Stimulated activated CD4-positive, alpha-beta T cell treated with anti-CD3 and anti-CD28 coated beads, Interleukin-12 subunit alpha, Interleukin-12 subunit beta, amount 100 ng/mL, for 4 hours (primary cell): ENCODE data around the gene ABCC4.

Experiments used
- DNase-seq: peaks from one replicate; pipeline ENCODE4 v3.0.0-alpha.2; 2020

The ABCC4 gene

DNA sequence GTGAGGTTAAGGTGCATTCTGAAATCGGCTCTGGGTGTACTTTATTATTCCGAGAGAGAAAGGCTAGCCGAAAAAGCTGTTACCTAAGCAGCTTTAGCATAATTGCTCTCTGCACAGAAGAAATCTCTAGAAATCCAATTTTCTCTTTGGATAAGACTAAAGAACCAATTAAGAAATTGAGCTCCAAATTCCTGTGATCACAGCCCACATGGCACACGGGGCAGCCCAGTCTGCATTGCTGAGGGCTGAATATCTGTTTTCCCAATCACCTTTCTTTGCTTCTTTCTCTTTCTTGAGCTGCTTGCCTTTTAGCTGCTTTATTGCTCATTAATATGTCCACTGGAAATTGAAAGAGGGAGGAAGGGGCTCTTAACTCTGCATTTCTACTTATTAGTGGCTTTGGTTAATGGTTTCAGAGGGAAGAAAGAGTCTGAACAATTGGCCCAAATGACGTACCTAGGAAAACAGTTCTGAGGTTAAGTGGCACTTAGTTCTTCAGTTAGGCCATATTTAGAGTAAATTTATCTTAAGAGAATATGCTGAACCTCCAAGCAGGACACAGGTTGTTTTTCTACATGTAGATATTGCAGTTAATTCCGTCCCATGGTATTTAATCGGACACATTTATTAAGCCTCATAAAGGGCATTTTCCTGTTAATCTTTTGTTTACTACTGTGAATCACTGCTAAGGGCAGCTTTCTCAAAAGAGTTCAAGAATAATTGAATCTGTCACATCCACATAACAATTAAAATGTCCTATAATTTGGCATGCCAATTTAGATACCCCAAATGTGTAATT lies 265.7 kb downstream of the ABCC4 start:
- DNase-seq: no peak

GRCh38 chr13:95033890-95034289 lies 267.4 kb downstream of the ABCC4 start:
- DNase-seq: no peak

GRCh38 chr13:95032121-95032520 lies 269.1 kb downstream of the ABCC4 start:
- DNase-seq: no peak

DNA sequence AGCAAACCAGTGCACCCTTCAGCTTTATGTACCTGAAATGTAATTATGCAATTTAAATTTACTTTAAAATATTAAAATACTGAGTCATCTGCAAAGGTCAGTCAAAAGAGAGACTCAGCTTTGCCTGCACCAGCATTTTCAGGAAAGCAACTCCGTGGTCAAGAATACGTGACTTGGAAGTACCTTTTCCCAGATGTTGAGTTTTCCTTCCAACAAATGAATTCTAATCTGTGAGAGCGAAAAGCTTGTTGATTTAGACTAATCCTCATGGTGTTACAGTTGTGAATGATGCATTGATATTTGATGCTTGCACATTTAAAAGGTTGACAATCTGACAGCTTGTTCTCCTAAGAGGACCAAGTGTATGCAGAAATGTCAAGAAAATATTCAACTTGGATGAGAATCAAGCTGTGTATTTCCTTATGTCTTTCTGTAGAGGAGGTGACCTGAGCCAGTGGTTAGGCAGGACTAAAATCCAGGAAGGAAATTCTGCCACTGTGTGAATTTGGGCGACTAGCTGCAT lies 270.4 kb downstream of the ABCC4 start:
- no peak for DNase-seq

DNA sequence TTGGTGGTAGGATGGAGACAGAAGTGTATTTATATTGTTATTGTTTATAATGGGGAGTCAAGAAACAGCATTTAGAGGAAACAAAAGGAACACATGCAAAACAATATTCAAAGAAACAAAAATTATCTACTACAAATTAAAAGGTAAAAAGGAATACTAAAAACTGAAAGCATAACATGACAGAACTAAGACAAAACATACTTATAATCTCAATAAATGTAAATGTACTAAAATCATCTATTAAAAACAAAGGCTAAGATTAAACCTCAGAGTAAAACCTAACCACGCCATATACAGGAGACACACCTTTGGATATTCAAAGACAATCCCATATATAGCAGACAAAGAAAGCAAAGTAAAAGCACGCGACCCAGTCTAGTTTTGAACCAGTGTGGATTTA lies 273.6 kb downstream of the ABCC4 start:
- DNase-seq: no peak

DNA sequence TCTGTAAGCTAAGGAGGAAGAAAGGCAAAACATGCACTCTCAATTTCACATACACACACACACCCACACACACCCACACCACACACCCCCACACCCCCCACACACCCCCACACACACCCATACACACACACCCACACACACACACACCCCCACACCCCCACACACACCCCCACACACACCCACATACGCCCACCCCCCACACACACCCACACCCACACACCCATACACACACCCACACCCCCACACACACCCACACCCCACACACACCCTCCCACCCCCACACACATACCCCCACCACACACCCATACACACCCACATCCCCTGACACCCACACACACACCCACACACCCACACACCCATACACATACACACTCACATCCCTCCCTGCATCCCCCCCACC lies 276.1 kb downstream of the ABCC4 start:
- no peak for DNase-seq

DNA sequence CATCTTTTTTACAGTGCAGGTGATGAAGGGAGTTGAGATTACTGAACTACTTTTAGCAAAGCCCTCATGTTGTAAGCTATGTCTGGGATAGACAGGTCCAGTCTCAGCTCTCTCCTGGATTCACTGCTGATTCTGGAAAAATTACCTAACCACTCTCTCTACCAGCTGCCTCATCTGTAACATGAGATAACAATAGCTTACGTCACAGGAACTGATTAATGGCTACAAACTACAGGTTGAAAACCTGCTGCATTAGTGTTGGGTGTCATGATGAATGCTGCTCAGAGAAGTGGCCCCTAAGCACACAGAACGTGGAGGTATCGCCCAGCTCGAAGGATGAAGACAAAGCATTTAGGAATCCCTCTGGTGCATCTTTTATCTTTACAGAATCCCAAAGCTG lies 277.8 kb downstream of the ABCC4 start:
- no peak for DNase-seq

GRCh38 chr13:95020298-95020987 lies 280.8 kb downstream of the ABCC4 start:
- DNase-seq: no peak

DNA sequence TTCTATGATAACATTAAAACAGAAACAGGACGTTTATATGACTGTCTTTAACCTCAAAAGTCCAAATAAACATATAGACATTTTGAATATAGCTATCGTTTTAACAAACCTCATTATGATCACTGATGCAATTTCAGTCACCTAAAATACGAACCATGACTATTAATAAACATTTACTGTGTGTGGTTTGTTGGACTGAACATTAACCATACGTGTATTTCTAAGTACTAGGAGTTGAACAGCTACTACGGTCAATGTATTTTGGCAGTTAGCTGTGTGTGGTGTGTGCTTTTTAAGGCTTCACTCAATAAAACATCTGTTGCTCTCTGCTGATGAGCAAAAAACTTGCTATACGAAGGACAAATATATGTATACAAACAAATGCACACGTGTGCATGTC lies 281.4 kb downstream of the ABCC4 start:
- no peak for DNase-seq

GRCh38 chr13:95007322-95007721 lies 293.9 kb downstream of the ABCC4 start:
- no peak for DNase-seq

- no peak for DNase-seq
Measured at GRCh38 chr13:95005300-95005699, 296.0 kb downstream of the ABCC4 start.

DNA sequence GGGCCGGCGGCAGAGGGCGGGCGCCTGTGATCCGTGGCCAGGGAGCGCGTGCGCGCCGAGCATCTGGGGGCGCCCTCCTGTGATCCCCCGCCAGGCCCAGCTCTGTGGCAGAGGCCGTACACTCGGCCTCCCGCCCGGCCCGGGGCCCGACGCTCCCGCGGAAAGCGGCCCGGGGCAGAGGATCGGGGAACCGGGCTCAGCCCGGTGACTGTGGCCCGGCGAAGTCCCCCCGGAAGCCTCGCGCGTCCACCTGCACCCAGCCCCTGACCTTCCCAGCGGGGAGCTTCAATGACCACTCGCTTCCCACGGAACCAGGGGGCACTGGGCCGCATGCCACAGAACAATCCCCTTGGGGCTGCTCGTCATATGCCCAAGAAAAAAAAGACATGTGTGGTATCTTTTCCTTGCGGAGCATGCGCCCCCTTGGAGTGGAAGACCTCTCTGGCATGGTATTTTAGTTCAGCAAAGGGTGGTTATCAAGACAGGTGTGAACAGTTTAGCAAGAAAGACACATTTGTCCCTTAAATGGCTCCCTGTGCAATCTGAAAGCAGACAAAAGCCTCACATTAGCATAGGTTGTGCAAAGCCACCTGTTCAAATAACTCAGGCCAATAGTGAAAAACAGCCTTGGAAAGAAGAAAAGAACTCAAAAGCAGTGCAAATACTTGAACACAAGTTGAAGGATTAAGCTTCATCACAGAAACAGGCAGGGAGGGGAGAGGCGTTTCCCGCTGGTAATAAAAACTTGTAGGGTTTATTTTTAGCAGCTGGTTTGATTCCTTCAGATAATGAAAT lies 298.0 kb downstream of the ABCC4 start:
- no peak for DNase-seq

GRCh38 chr13:95002126-95002525 lies 299.1 kb downstream of the ABCC4 start:
- DNase-seq: no peak

GRCh38 chr13:94999871-95000270 lies 301.4 kb downstream of the ABCC4 start:
- DNase-seq: no peak

GRCh38 chr13:94997126-94997525 lies 304.1 kb downstream of the ABCC4 start:
- no peak for DNase-seq

DNA sequence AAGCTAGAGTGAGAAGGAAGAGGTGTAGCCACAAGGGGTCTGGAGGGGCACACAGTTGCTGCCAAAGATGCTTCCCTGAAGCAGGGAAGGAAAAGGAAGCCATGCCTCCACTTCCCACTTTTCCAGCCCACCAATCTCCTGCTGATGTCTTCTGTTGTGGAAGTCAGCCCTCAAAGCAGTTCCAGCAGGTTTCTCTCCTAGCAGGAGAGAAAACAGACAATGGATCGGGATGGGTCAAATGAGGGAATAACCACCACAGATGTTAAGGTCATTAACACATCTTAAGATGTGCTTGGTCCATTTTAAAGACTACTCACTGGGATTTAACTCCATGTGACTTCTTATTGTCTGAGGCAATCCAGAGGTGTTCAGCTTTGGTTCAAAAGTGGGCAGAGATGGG lies 304.8 kb downstream of the ABCC4 start:
- no peak for DNase-seq

GRCh38 chr13:94994506-94994905 lies 306.7 kb downstream of the ABCC4 start:
- no peak for DNase-seq

GRCh38 chr13:94993616-94994015 lies 307.6 kb downstream of the ABCC4 start:
- DNase-seq: no peak

DNA sequence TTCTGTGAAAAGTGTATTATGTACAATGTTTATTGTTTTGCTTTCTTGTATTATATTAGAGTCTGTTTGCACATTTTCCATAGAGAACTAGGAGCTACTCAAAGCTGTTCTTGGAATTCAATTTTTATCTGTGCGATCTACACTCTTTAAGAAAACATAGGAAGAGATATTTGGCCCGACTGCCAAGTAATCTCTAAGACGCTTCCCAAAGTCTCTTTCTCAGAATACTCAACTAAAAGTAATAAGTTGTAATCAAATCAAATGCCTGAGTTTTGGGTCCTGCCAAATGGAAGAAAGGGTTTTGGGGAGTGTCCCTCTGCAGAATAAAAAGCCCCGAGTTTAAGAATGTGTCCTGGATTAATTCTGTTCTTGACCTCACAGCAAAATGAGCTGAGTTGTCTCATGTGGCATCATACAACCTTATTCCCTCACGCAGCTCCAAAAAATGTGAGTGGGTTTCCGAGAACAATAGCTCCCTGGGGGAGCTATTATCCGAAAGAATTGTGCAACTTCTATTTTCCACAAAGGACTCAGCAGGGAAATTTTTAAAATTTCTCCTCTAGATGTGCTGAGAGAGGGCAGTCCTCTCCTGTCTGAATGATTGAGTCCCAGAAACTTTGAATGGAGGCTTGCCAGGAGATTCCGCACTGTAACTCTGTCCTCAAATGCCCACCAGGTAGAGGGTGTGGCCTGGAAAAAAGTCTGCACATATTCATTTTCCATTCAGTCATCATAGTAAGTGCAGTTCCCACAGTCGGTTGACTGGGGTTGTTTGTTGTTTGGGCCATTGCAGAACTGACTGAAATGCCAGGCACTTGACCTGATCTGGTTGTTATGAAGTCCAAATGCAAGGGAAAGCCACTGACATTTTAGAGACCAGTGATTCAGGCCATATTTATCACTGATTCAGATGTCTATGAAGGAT lies 309.0 kb downstream of the ABCC4 start:
- DNase-seq: no peak

GRCh38 chr13:94988654-94989053 lies 312.6 kb downstream of the ABCC4 start:
- DNase-seq: no peak

GRCh38 chr13:94987869-94988268 lies 313.4 kb downstream of the ABCC4 start:
- DNase-seq: no peak

DNA sequence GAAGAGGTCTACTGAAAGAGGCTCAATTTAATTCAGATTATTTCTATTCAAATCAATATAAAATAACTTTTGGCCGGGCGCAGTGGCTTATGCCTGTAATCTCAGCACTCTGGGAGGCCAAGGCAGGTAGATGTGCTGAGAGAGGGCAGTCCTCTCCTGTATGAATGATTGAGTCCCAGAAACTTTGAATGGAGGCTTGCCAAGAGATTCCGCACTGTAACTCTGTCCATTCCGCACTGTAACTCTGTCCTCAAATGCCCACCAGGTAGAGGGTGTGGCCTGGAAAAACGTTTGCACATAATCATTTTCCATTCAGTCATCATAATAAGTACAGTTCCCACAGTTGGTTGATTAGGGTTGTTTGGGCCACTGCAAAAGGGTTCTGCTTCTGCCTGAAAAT lies 314.2 kb downstream of the ABCC4 start:
- DNase-seq: no peak
